Testis (tissue), 3 donors: ENCODE results near the gene SNTG2. TPM values are rescaled to one million over a fixed set of nuclear protein-coding genes. Genes with fewer than 3 reads are reported as not detected.

Experiments used
- DNase-seq: peaks from one replicate; pipeline ENCODE4 v3.0.0-alpha.2; 2019
- H3K27ac ChIP-seq, 2 donors: fragments of 200-600 bp; sonication (generic); one replicate each; pipeline ENCODE4 v1.5.1; 2019
- H3K27me3 ChIP-seq: fragments of 200-600 bp; sonication (generic); one replicate; pipeline ENCODE4 v1.5.1; 2019
- H3K36me3 ChIP-seq: fragments of 200-600 bp; sonication (generic); one replicate; pipeline ENCODE4 v1.5.1; 2017; ENCODE audit warnings: low read depth; ENCODE audit errors: missing control alignments
- H3K4me1 ChIP-seq: fragments of 200-600 bp; sonication (generic); one replicate; pipeline ENCODE4 v1.5.1; 2019
- H3K4me3 ChIP-seq, 2 donors: fragments of 200-600 bp; sonication (generic); one replicate each; pipeline ENCODE4 v1.5.1; 2017 to 2019
- H3K9me3 ChIP-seq: fragments of 200-600 bp; sonication (generic); one replicate; pipeline ENCODE4 v1.5.1; 2017
- CTCF ChIP-seq, 3 experiments: fragments of 450-650 bp in 2 of 3; fragments of 200-600 bp in 1 of 3; sonication (generic) in 1 of 3; IDR thresholded peaks; one replicate each; pipeline ENCODE4 v1.5.1; 2016 to 2019; ENCODE audit warnings: antibody characterized with exemption in 3 of 3, mild to moderate bottlenecking in 2 of 3, moderate library complexity in 1 of 3
- POLR2A ChIP-seq: fragments of 450-650 bp; IDR thresholded peaks from one replicate; pipeline ENCODE4 v1.6.1; 2017; ENCODE audit warnings: antibody characterized with exemption, mild to moderate bottlenecking, moderate library complexity
- WGBS, 2 donors: methylation state at CpG; one replicate each; pipeline ENCODE4 v1.1.5; 2018; 5-methylcytosine and 5-hydroxymethylcytosine counted together
- intact Hi-C: fragments of 100-400 bp; cut with DNase I; formaldehyde crosslinking; loops from one replicate; pipeline ENCODE4 v1.15.1; 2023; ENCODE audit warnings: low total_unique reads
- polyA plus RNA-seq: library from polyadenylated mRNA; stranded (reverse); fragments of 350-450 nt; fragmentation: Illumina TruSeq; extraction: RNeasy Lipid Tissue Mini Kit (QIAGEN cat#74804); gene quantifications from one replicate; pipeline ENCODE4 v1.2.3, GENCODE V29; 2014; ENCODE audit warnings: low read depth, low replicate concordance; ENCODE audit not compliant: insufficient read depth
- total RNA-seq, 2 donors: library from RNA; depleted of rRNA; stranded (reverse); fragments of >200 nt; gene quantifications; one replicate each; pipeline ENCODE4 v1.2.3, GENCODE V29; 2016

Gene SNTG2
- total and polyA plus RNA-seq, 3 donors from 2014 or later: 8.7 to 10.2 (median 9.1) TPM

- Histone ChIP-seq H3K9me3 (no peaks in the 10 kb centered on the region), H3K27ac (no peak overlapping the region), H3K4me3 (no peak overlapping the region), H3K4me1 (no peaks in the 10 kb centered on the region), H3K36me3 (no peaks in the 10 kb centered on the region), H3K27me3 (no peaks in the 10 kb centered on the region)
- WGBS, 2 donors: 91 to 92% methylated on average over 5 of the region's 5 CpGs
- DNase-seq: no peak
- intact Hi-C loops: no loop called here
- TF ChIP-seq POLR2A (no peak), CTCF (IDR thresholded peaks at IDR 0.05) (no peak)
Measured at GRCh38 chr2:1328684-1329083, 378.0 kb downstream of the SNTG2 start.

DNA sequence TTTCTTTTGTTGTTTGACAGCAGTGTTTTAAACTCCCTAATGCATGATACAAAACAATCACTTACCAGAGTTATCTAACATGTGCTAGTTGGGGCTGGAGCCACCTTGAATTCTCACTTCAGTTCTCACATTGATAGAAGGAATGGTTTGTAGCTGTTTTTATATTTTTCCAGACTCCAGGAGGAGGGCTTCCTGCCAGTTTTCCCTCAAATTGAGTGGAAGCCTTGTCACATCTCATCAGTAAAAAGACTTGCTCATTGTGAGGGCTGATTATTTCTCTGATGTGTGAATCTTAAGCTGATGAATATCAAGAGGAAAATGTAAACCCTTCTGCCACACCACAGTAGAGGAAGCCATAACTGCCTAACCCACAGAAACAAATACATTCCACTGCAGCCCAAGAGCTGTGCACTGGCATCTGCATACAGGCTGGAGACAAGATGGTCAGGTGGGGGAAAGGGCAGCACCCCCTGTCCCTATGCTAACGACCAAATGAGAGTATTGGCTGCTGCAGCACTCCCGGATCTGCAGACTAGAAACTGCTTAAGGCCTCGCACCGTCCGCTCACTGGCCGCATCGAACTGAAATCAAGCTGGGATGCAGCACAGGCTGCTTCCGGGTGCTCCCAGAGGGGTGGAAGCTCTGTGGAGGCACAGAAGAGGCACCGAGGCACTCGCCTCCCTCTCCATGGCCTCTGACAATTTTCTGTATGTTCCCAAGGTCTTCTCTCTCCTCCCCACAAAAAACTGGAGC is 388.9 kb downstream of the SNTG2 start:
- 59 to 78% methylated on average over 9 to 10 of the region's 10 CpGs for WGBS, 2 donors
- H3K4me3 ChIP-seq: no peak overlapping the region

DNA sequence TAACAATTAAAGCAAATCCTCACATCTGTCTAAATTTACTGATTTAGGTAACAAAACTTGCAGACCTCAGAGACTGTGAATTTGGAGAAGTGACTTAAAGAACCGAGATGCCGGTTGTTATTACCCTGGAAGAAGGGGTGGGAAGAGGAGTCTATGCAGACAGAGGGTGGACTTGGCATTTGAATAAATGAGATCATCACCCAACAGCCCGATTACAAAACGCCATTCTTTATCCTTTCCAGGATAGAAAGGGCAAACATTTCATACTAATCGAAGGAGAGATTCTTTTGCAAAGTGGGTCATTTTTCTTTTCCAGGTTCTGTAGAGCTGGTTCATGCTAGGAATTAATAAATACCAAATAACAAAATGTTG is 389.5 kb downstream of the SNTG2 start:
- DNase-seq: no peak
- 61 to 69% methylated on average over 5 of the region's 5 CpGs for WGBS, 2 donors
- intact Hi-C loops: no loop called here
- Histone ChIP-seq H3K9me3 (no peaks in the 10 kb centered on the region), H3K4me1 (peaks cover 5% of the 10 kb centered on the region), H3K4me3 (no peak overlapping the region), H3K27ac (no peak overlapping the region), H3K36me3 (no peaks in the 10 kb centered on the region), H3K27me3 (no peaks in the 10 kb centered on the region)
- TF ChIP-seq POLR2A (no peak), CTCF (IDR thresholded peaks at IDR 0.05) (no peak)

More for the DNA sequence above, 388.9 kb downstream of the SNTG2 start:
- intact Hi-C loops: no loop called here
- DNase-seq: no peak
- Histone ChIP-seq H3K27me3 (no peaks in the 10 kb centered on the region), H3K27ac (no peak overlapping the region), H3K9me3 (no peaks in the 10 kb centered on the region), H3K4me1 (peaks cover 5% of the 10 kb centered on the region), H3K36me3 (no peaks in the 10 kb centered on the region)
- TF ChIP-seq POLR2A (no peak), CTCF (IDR thresholded peaks at IDR 0.05) (no peak)

DNA sequence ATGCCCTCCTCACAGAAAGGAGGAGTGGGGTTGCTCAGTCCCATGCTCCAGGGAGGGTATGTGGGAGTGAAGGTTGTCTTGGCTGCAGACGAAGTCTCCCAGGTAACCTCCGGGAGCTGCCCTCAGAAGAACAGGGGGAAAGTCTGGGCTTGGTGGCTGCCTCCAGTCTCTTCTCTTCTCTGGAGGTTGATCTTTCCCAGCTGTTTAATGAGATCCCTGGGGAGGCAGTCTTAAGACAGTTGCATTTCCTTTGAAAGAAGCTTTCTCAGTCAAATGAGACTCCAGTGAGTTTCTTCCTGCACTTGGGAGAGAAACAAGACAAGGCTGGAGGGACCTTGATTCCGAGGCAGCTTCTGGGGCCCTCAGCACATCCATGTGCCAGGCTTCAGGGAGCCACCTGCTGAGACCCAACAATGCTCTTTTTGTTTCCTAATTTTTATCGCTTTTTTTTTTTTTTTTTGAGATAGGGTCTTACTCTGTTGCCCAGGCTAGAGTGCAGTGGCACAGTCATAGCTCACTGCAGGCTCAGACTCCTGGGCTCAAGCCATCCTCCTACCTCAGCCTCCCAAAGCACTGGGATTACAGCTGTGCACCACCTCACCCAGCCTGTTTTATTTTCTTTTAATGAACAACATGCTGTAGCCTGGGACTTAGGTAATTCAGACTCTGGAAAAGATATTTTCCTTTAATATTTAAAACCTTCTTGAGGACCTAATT is 390.9 kb downstream of the SNTG2 start:
- peak; percentile 40 for DNase-seq
- TF ChIP-seq CTCF (IDR thresholded peaks at IDR 0.05) (no peak), POLR2A (no peak)
- H3K27ac ChIP-seq: no peak overlapping the region
- H3K36me3 ChIP-seq: no peaks in the 10 kb centered on the region
- WGBS, 2 donors: 48% methylated on average over 4 of the region's 4 CpGs
- H3K9me3 ChIP-seq: no peaks in the 10 kb centered on the region
- no peak overlapping the region for H3K4me3 ChIP-seq
- peaks cover 5% of the 10 kb centered on the region for H3K4me1 ChIP-seq
- intact Hi-C loops: no loop called here
- no peaks in the 10 kb centered on the region for H3K27me3 ChIP-seq
